Endodermal cell (in vitro differentiated cells): Measurements from ENCODE around the gene MAGEA11. TPM values are rescaled to one million over a fixed set of nuclear protein-coding genes. Genes with fewer than 3 reads are reported as not detected.
A peak's percentile ranks its signal among the peaks of the same experiment; 100 is the strongest.
"Not testable (repeated sequence)": the region's sequence is repeated elsewhere in the genome, so short reads cannot be mapped to it uniquely, and the experiment has no call there.

ENCODE experiments used
- DNase-seq: peaks from one replicate; pipeline ENCODE4 v3.0.0-alpha.2; 2017
- H3K27ac ChIP-seq: 2 replicates; pipeline ENCODE4 v1.5.1; 2013; ENCODE audit warnings: mild to moderate bottlenecking, low read depth, low read length, moderate library complexity
- H3K27me3 ChIP-seq: 2 replicates; pipeline ENCODE4 v1.6.1; 2013; ENCODE audit warnings: mild to moderate bottlenecking, low read length, moderate library complexity; ENCODE audit not compliant: insufficient read depth, control insufficient read depth, poor library complexity, severe bottlenecking
- H3K36me3 ChIP-seq: 2 replicates; pipeline ENCODE4 v1.7.0; 2013; ENCODE audit warnings: mild to moderate bottlenecking, low read length, moderate library complexity; ENCODE audit not compliant: control insufficient read depth, insufficient read depth
- H3K4me1 ChIP-seq: one replicate; pipeline ENCODE4 v1.7.0; 2013; ENCODE audit warnings: low read length; ENCODE audit not compliant: control insufficient read depth, insufficient read depth
- H3K4me3 ChIP-seq: 2 replicates; pipeline ENCODE4 v1.5.1; 2013; ENCODE audit warnings: mild to moderate bottlenecking, low read length, moderate library complexity
- H3K9ac ChIP-seq: 2 replicates; pipeline ENCODE4 v1.6.1; 2013; ENCODE audit warnings: mild to moderate bottlenecking, low read length, moderate library complexity; ENCODE audit not compliant: poor library complexity, severe bottlenecking; ENCODE audit errors: extremely low read depth
- H3K9me3 ChIP-seq: 2 replicates; pipeline ENCODE4 v1.6.1; 2013; ENCODE audit warnings: mild to moderate bottlenecking, low read length, moderate library complexity; ENCODE audit not compliant: control insufficient read depth
- H3K27ac Mint-ChIP-seq: 2 replicates; pipeline ENCODE4 v1.8.0; 2020; ENCODE audit warnings: mixed read lengths
- H3K27me3 Mint-ChIP-seq: 2 replicates; pipeline ENCODE4 v1.8.0; 2021; ENCODE audit warnings: mild to moderate bottlenecking, mixed read lengths; ENCODE audit not compliant: insufficient read depth
- H3K36me3 Mint-ChIP-seq: 2 replicates; pipeline ENCODE4 v1.8.0; 2020; ENCODE audit warnings: low read depth, mixed read lengths
- H3K4me1 Mint-ChIP-seq: 2 replicates; pipeline ENCODE4 v1.8.0; 2020; ENCODE audit warnings: mixed read lengths
- H3K4me3 Mint-ChIP-seq: 2 replicates; pipeline ENCODE4 v1.8.0; 2020; ENCODE audit warnings: mild to moderate bottlenecking, moderate library complexity, mixed read lengths
- H3K9me3 Mint-ChIP-seq: 2 replicates; pipeline ENCODE4 v1.8.0; 2020; ENCODE audit warnings: mild to moderate bottlenecking, mixed read lengths
- WGBS, 2 experiments: methylation state at CpG; one replicate each; pipeline versions ENCODE4 v1.1.5 to v1.1.7; 2013; ENCODE audit warnings: missing lambda C conversion rate in 2 of 2, mixed read lengths in 1 of 2; ENCODE audit not compliant: insufficient coverage in 1 of 2, insufficient read length in 1 of 2; 5-methylcytosine and 5-hydroxymethylcytosine counted together
- total RNA-seq, 2 donors: library from RNA; stranded (reverse); fragmentation: NEBNext Ultra II Directional in 1 of 2; extraction: Animal tissue kit (Norgen Biotek cat#: 25700) in 1 of 2; gene quantifications; 2 replicates in 1 of 2; 3 replicates in 1 of 2; pipeline ENCODE4 v1.2.1, GENCODE V29; 2021
- TF ChIP-seq, protein P1 (sequence below): fragments of 200-600 bp; sonication (generic); conservative IDR thresholded peaks from 2 replicates; pipeline ENCODE4 v1.5.0; 2021; ENCODE audit warnings: antibody characterized with exemption, mild to moderate bottlenecking

The MAGEA11 gene
- total RNA-seq, 2 donors from 2014 or later = not detected

DNA sequence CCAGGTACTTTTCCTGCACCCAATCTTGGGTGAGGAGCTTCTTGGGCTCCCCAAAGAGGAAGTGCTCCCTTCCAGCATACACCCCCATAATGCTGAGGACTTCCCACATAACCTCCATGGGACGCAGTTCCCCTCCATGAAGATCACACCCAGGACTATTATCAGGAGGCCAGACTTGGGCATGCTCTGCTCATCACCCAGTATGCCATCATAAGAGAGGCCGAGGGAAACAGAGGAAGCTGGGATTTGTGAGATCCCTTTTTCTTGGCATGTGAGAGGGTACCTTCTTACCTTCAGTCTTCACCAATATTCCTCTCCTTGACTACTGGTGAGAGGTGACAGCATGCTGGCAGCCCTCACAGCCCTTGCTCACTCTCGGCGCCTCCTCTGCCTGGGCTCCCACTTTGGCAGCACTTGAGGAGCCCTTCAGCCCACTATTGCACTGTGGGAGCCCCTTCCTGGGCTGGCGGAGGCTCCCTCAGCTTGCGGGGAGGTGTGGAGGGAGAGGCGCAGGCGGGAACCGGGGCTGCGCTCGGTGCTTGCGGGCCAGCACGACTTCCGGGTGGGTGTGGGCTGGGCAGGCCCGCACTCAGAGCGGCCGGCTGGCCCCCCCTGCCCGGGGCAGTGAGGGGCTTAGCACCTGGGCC, 46.3 kb downstream of the MAGEA11 start:
- Mint-ChIP-seq H3K36me3 (no peaks in the 10 kb centered on the region), H3K9me3 (peaks cover 53% of the 10 kb centered on the region), H3K4me3 (no peak overlapping the region), H3K4me1 (peaks cover 3% of the 10 kb centered on the region), H3K27me3 (no peaks in the 10 kb centered on the region), H3K27ac (no peak overlapping the region)
- H3K27ac ChIP-seq = no peak overlapping the region
- H3K9ac ChIP-seq = no peak overlapping the region
- no peaks in the 10 kb centered on the region for H3K27me3 ChIP-seq
- 96% methylated on average over 15 of the region's 18 CpGs; no CpG with 5 or more reads in 1 of the 2 experiments for WGBS, 2 experiments
- no peaks in the 10 kb centered on the region for H3K9me3 ChIP-seq
- H3K36me3 ChIP-seq = no peaks in the 10 kb centered on the region
- DNase-seq = peak; percentile 7
- H3K4me1 ChIP-seq = no peaks in the 10 kb centered on the region
- H3K4me3 ChIP-seq = no peak overlapping the region
- TF ChIP-seq, protein P1, sequence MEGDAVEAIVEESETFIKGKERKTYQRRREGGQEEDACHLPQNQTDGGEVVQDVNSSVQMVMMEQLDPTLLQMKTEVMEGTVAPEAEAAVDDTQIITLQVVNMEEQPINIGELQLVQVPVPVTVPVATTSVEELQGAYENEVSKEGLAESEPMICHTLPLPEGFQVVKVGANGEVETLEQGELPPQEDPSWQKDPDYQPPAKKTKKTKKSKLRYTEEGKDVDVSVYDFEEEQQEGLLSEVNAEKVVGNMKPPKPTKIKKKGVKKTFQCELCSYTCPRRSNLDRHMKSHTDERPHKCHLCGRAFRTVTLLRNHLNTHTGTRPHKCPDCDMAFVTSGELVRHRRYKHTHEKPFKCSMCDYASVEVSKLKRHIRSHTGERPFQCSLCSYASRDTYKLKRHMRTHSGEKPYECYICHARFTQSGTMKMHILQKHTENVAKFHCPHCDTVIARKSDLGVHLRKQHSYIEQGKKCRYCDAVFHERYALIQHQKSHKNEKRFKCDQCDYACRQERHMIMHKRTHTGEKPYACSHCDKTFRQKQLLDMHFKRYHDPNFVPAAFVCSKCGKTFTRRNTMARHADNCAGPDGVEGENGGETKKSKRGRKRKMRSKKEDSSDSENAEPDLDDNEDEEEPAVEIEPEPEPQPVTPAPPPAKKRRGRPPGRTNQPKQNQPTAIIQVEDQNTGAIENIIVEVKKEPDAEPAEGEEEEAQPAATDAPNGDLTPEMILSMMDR = no peak

DNA sequence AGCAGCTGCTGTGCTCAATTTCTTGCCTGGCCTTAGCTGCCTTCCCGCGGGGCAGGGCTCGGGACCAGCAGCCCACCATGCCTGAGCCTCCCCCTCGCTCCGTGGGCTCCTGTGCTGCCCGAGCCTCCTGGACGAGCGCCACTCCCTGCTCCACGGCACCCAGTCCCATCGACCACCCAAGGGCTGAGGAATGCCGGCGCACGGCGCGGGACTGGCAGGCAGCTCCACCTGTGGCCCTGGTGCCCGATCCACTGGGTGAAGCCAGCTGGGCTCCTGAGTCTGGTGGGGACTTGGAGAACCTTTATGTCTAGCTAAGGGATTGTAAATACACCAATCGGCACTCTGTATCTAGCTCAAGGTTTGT, 46.8 kb downstream of the MAGEA11 start:
- not testable (repeated sequence) for H3K36me3 Mint-ChIP-seq
- WGBS, 2 experiments = 90% methylated on average over 16 of the region's 17 CpGs; no CpG with 5 or more reads in 1 of the 2 experiments

GRCh38 chrX:149759824-149760223, 48.0 kb downstream of the MAGEA11 start:
- no peak overlapping the region for H3K9ac ChIP-seq
- Mint-ChIP-seq H3K4me1 (no peaks in the 10 kb centered on the region), H3K27ac (no peak overlapping the region), H3K4me3 (no peak overlapping the region), H3K27me3 (no peaks in the 10 kb centered on the region), H3K9me3 (peaks cover 64% of the 10 kb centered on the region), H3K36me3 (no peaks in the 10 kb centered on the region)
- H3K4me1 ChIP-seq = no peaks in the 10 kb centered on the region
- no peak overlapping the region for H3K4me3 ChIP-seq
- H3K27ac ChIP-seq = no peak overlapping the region
- no peaks in the 10 kb centered on the region for H3K27me3 ChIP-seq
- 91 to 94% methylated on average over 3 to 7 of the region's 7 CpGs for WGBS, 2 experiments
- no peaks in the 10 kb centered on the region for H3K36me3 ChIP-seq
- TF ChIP-seq, protein P1 = no peak
- H3K9me3 ChIP-seq = no peaks in the 10 kb centered on the region
- DNase-seq = peak; percentile 5

More for the DNA sequence above, 46.8 kb downstream of the MAGEA11 start:
- not testable (repeated sequence) for H3K9me3 ChIP-seq, H3K9ac ChIP-seq, H3K4me1 Mint-ChIP-seq, H3K27ac Mint-ChIP-seq, H3K4me3 ChIP-seq, H3K27me3 Mint-ChIP-seq, H3K27ac ChIP-seq, H3K36me3 ChIP-seq, H3K4me1 ChIP-seq, H3K4me3 Mint-ChIP-seq, H3K27me3 ChIP-seq
- peaks cover 55% of the 10 kb centered on the region for H3K9me3 Mint-ChIP-seq
- DNase-seq = peak; percentile 7

- Histone ChIP-seq H3K9me3 (no peaks in the 10 kb centered on the region), H3K9ac (no peak overlapping the region), H3K27ac (no peak overlapping the region), H3K4me1 (no peaks in the 10 kb centered on the region), H3K36me3 (no peaks in the 10 kb centered on the region), H3K4me3 (no peak overlapping the region), H3K27me3 (no peaks in the 10 kb centered on the region)
- H3K4me3 Mint-ChIP-seq = no peak overlapping the region
- peaks cover 65% of the 10 kb centered on the region for H3K9me3 Mint-ChIP-seq
- TF ChIP-seq, protein P1 = no peak
- H3K27me3 Mint-ChIP-seq = no peaks in the 10 kb centered on the region
- no peaks in the 10 kb centered on the region for H3K36me3 Mint-ChIP-seq
- no peaks in the 10 kb centered on the region for H3K4me1 Mint-ChIP-seq
- 92% methylated on average over 2 of the region's 3 CpGs; no CpG with 5 or more reads in 1 of the 2 experiments for WGBS, 2 experiments
- peak; percentile 12 for DNase-seq
- no peak overlapping the region for H3K27ac Mint-ChIP-seq
Observed at GRCh38 chrX:149760965-149761364, 49.1 kb downstream of the MAGEA11 start.

GRCh38 chrX:149761858-149762674, 50.2 kb downstream of the MAGEA11 start:
- H3K36me3 ChIP-seq, H3K4me3 ChIP-seq, H3K4me3 Mint-ChIP-seq, H3K9ac ChIP-seq, H3K27ac Mint-ChIP-seq, H3K4me1 Mint-ChIP-seq, H3K9me3 ChIP-seq, H3K27me3 Mint-ChIP-seq, H3K27ac ChIP-seq, H3K36me3 Mint-ChIP-seq, H3K27me3 ChIP-seq, H3K4me1 ChIP-seq: not testable (repeated sequence)
- DNase-seq = peak; percentile 10
- 95 to 100% methylated on average over 4 to 13 of the region's 22 CpGs for WGBS, 2 experiments
- H3K9me3 Mint-ChIP-seq = peaks cover 60% of the 10 kb centered on the region
